KBM-7 (cell line): ENCODE measurements around the gene LIN28B.
"Not testable (repeated sequence)": the region's sequence is repeated elsewhere in the genome, so short reads cannot be mapped to it uniquely, and the experiment has no call there.

Experiments
- DNase-seq: peaks from one replicate; pipeline ENCODE4 v3.0.0-alpha.2; 2015
- in situ Hi-C: fragments of 300-500 bp; cut with MboI; formaldehyde crosslinking; loops from 2 replicates; pipeline ENCODE4 v1.14.3; 2020; ENCODE audit warnings: low sequenced_read_pairs, low pct_unique_long_range_greater_than_20kb, mixed read lengths

LIN28B gene

DNA sequence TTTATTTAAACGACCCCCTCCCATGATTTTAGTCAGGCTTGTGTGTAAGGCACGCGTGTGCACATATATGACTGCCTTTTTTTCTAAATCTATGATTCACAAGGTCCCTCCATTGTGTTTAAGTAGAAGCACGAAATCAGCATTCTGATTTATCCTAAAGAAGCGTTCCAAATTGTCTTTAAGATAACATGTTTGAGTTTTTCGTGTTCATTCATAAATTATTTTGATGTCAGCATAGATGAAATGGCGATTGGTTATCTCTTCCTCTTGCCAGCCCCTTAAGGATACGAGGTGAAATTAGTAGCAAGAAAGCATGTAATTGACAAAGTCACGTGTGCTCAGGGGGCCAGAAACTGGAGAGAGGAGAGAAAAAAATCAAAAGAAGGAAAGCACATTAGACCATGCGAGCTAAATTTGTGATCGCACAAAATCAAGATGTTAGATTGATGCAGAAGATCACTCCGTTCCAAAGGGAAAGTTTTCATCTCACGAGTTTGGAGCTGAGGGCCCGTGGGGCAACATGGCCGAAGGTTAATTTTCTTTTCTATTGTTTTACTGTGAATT lies at the start of gene LIN28B:
TSS of gene LIN28B (plus strand) at position 377 of the 564 bp plus-strand sequence. CDS start at position 521, 144 bp downstream.
- in situ Hi-C loops = no loop called here
- peak; percentile 90 for DNase-seq

DNA sequence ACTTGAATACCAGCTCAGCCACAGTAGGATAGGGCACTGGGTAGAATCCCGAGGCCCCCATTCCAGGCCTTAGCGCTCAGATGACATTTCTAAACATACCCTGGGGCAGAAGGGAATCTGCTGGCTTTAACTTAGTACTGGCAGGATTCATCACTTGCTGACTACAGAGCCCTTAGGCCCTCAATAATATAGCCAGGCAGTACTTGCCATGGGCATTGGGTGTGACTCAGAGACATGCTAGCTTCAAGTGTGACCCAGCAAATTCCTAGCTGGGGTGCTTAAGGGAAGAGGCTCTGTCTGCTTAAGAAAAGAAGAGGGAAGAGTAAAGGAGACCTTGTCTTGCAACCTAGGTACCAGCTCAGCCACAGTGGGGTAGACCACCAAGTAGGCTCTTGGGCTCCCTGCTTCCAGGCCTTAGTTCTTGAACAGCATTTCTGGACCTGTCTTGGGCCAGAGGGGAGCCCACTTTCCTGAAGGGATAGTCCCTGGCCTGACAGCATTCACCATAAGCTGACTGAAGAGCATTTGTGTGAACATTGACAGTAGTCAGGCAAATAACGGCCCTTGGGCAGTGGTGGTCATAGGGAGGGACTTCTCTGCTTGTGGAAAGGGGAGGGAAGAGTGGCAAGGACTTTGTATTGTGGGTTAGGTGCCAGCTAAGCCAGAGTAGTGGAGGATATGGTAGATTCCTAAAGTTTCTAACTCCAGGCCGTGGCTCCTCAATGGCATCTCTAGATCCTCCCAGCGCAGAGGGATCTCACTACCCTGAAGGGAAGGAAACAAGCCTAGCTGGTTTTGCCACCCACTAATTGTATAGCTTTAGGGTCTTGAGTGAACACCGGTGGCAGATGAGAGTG lies 48.6 kb upstream of the LIN28B start:
- DNase-seq = no peak
- in situ Hi-C loops = no loop called here

DNA sequence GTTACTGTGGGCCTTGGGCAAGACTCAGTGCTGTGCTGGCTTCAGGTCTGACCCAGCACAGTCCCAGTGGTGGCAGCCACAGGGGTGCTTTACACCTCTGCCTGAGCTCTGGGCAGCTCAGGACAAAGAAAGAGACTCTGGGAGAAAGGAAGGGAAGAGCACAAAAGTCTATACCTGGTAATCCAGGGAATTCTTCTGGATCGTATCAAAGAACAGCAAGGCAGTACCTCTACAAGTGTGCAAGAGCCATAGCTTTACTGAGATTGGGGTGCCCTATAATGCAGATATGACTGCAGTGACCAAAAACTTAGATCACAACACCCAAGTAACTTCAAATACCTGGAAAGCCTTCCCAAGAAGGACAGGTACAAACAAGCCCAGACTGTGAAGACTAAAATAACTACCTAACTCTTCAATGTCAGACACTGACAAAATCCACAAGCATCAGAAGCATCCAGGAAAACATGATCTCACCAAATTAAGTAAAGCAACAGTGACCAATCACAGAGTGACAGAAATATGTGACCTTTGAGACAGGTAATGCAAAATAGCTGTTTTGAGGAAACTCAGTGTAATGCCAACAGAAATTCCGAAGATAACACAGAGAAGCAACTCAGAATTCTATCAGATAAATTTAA lies 47.9 kb upstream of the LIN28B start:
- in situ Hi-C loops = no loop called here
- no peak for DNase-seq

GRCh38 chr6:104921896-104922295 lies 35.0 kb upstream of the LIN28B start:
- no peak for DNase-seq
- in situ Hi-C loops = no loop called here

GRCh38 chr6:104928141-104928540 lies 28.8 kb upstream of the LIN28B start:
- in situ Hi-C loops = no loop called here
- DNase-seq = no peak

DNA sequence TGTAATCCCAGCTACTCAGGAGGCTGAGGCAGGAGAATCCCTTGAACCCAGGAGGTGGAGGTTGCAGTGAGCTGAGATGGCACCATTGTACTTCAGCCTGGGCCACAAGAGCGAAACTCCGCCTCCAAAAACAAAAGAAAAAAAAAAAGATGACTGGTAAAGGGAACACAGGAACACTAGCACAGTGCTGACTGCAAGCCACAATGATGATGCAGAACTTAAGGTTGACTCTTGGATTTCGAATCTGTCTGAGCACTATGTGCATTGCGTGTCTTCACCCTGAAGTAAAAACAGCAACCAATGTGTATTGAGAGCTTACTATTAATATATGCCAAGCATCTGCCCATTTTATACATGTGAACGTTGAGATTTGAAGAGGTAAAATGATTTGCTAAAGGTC lies 27.6 kb upstream of the LIN28B start:
- in situ Hi-C loops = no loop called here
- no peak for DNase-seq

GRCh38 chr6:104930939-104931338 lies 26.0 kb upstream of the LIN28B start:
- no peak for DNase-seq
- in situ Hi-C loops = no loop called here

DNA sequence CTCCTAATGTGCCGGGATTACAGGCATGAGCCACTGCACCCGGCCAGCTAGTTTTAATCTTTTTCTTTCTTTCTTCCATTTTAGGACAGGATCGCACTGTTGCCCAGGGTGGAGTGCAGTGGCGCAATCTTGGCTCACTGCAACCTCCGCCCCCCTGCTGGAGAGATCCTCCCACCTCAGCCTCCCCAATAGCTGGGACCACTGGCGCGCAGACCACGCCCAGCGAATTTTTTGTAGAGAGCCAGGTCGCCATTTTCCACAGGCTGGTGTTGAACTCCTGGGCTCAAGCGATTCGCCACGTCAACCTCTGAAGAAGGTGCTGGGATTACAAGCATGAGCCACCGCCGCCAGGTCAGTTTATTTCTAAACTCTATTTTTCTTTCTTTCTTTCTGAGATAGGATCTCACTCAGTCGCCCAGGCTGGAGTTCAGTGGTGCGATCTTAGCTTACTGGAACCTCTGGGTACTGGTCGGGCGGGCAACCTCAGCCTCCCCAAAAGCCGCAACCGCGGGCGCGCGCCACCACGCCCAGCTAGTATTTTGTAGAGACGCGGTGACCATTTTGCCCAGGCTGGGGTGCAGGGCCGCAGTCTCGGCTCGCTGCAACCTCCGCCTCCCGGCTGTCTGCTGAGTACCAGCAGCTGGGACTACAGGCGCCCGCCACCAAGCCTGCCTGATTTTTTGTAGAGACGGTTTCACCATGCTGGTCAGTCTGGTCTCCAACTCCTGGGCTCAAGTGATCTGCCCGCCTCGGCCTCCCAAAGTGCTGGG lies 20.0 kb upstream of the LIN28B start:
- in situ Hi-C loops = no loop called here
- no peak for DNase-seq

- in situ Hi-C loops = no loop called here
- DNase-seq = no peak
Observed at GRCh38 chr6:104940238-104940892, 16.5 kb upstream of the LIN28B start.

GRCh38 chr6:104940893-104941728 lies 15.8 kb upstream of the LIN28B start:
- peak; percentile 84 for DNase-seq
- in situ Hi-C loops = no loop called here

DNA sequence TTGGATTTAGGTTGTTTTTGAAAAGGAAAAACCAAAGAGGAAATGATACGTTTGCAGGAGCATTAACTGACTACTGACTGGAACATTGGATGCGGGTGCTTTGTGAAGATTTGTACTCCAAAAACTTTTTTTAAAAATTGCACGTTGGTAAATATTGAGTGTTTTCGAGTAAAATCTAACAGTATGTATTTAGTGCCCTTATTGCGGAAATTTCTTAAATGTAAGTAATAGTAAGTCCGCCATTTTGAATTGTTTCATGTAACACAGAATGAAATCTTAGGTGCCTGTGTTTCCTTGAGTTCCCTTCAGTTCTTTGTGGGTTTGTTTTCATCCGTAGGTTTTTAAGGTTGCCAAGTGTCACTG lies 15.2 kb upstream of the LIN28B start:
- DNase-seq = no peak
- in situ Hi-C loops = no loop called here

- DNase-seq = peak; percentile 61
- in situ Hi-C loops = no loop called here
Observed at GRCh38 chr6:104943781-104944180, 13.1 kb upstream of the LIN28B start.

DNA sequence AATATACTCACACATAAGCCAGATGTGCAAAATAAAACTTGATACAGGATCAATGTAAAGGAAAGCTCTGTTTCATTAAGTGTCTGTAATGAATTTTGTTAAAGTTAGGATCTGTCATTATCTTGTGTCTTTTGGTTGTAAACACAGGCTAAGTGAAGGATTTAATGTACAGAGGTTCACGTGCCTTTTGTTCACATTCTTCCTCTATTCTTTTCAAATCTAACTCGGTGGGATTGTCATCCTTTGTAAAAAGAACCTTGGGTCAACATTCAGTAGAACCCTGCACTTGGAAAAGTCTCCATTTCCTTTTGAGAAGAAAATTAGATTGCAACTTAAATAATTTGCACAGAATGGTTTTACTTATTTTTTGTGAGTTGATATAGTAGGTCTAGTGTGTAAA lies 7.7 kb upstream of the LIN28B start:
- no peak for DNase-seq
- in situ Hi-C loops = no loop called here

GRCh38 chr6:104951677-104952076 lies 5.2 kb upstream of the LIN28B start:
- in situ Hi-C loops = no loop called here
- no peak for DNase-seq

- in situ Hi-C loops = no loop called here
Observed at GRCh38 chr6:104952911-104953399, 4.0 kb upstream of the LIN28B start.

GRCh38 chr6:104953400-104954189 lies 3.3 kb upstream of the LIN28B start:
- peak; percentile 91 for DNase-seq
- in situ Hi-C loops = not testable (repeated sequence)

More at GRCh38 chr6:104952911-104953399, 4.0 kb upstream of the LIN28B start:
- DNase-seq = peak; percentile 74

GRCh38 chr6:104954190-104954797 lies 2.6 kb upstream of the LIN28B start:
- peak; percentile 76 for DNase-seq
- in situ Hi-C loops = no loop called here
